ENCODE data around the gene CXCR3. TPM values are rescaled to one million over a fixed set of nuclear protein-coding genes. Genes with fewer than 3 reads are reported as not detected.
"Not testable (repeated sequence)": the region's sequence is repeated elsewhere in the genome, so short reads cannot be mapped to it uniquely, and the experiment has no call there.

CXCR3 gene
- total RNA-seq, 1 donor from 2014 or later: not detected

DNA sequence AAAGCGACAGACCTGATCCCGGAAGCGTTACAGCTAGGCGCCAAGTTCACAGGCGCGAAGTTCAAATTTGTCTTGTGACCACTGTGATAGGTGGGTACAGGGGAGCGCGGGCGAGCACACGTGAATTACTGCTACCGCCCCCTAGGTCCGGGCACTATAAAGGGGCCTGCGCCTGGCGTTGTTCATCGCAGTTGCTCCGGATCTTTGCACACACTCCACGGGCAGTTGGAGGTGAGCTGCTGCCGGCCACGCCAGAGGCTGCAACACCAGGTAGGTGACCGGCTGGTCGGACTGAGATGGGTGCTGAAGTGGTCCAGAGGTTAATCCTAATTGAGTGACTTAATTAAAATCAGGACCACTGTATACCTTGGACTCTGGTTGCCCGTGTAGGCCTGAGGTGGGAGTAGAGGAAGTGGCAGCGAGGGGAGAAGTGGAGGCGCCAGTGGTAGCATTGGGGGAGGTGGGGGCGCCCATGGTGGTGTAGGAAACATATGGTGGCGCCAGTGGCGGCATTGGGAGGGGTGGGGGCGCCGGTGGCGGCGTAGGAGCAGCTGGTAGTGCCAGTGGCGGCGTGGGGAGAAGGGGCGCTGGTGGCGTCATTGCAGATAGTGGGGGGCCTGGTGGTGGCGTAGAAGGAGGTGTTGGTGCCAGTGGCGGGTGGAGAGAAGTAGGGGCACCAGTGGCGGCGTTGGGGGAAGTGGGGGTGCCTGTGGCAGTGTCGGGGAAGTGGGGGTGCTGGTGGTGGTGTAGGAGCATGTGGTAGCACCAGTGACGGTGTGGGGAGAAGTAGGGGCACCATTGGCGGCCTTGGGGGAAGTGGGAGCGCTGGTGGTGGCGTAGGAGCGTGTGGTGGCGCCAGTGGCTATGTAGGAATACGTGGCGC lies 39.8 kb downstream of the CXCR3 start, which contains the start of gene GCNA:
Gene GCNA (plus strand): TSS at position 185 of the 883 bp plus-strand sequence. CDS start 2,385 bp downstream, outside the sequence.
- H3K27ac Mint-ChIP-seq (ENCODE audit: unreplicated experiment): peak within 1 kb of the TSS; percentile 41
- H3K4me3 Mint-ChIP-seq (ENCODE audit: unreplicated experiment): no peak within 1 kb of the TSS
- H4K20me1 ChIP-seq (ENCODE audit: insufficient read depth, low read length): peaks cover 9% of the 10 kb centered on the region
- H3K27ac ChIP-seq (ENCODE audit: low read depth, low read length): no peak within 1 kb of the TSS
- H3K9me3 ChIP-seq (ENCODE audit: insufficient read depth, low read depth, low read length): no peaks in the 10 kb centered on the region
- no peaks in the 10 kb centered on the region for H3K27me3 Mint-ChIP-seq (ENCODE audit: low read depth, unreplicated experiment)
- no peak within 1 kb of the TSS for H3K9ac ChIP-seq (ENCODE audit: low read length)
- H3K27me3 ChIP-seq (ENCODE audit: insufficient read depth, low read length): no peaks in the 10 kb centered on the region
- H3K4me1 ChIP-seq (ENCODE audit: insufficient read depth, low read length): peaks cover 4% of the 10 kb centered on the region
- no peaks in the 10 kb centered on the region for H3K79me2 ChIP-seq (ENCODE audit: insufficient read depth, low read length)
- no peak within 1 kb of the TSS for H3K4me2 ChIP-seq (ENCODE audit: low read length)
- no peak for TF ChIP-seq CTCF (IDR thresholded peaks at IDR 0.05; ENCODE audit: insufficient read depth, low read depth, low read length)
- no peak for TF ChIP-seq EZH2 (IDR thresholded peaks at IDR 0.05; ENCODE audit: insufficient read depth, low read length)
- H3K36me3 ChIP-seq (ENCODE audit: insufficient read depth, low read length): peaks cover 14% of the 10 kb centered on the region
- FAIRE-seq: no peak
- no peak within 1 kb of the TSS for H3K4me3 ChIP-seq (ENCODE audit: insufficient read depth, low read depth, low read length)
- DNase-seq (ENCODE audit: low read depth): no peak
- H3K36me3 Mint-ChIP-seq (ENCODE audit: low read depth, unreplicated experiment): peaks cover 7% of the 10 kb centered on the region
- H3K9me3 Mint-ChIP-seq (ENCODE audit: unreplicated experiment): no peaks in the 10 kb centered on the region
- H2AFZ ChIP-seq (ENCODE audit: low read depth, low read length): no peak within 1 kb of the TSS
- peaks cover 6% of the 10 kb centered on the region for H3K4me1 Mint-ChIP-seq (ENCODE audit: low read depth, unreplicated experiment)

DNA sequence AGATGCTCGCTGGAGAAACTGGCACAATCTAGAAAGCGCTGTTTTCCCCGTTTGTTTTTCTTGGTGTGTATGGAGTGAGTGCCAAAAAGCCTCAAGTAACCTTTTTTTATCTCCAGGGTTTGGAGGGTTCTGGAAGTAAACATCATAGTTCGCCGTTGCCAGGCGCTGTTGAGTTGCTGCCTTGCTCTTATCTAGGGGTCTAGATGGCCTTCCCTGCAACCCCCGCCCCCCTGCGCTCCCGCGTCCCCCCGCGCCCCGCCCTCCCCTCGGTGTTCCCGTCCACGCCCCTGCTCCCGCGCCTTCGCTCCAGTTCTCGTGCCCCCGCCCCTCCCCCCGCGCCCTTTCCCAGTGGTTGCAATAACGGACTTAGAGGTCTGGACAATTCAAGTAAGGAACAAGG lies 40.6 kb downstream of the CXCR3 start:
- FAIRE-seq: no peak
- Histone ChIP-seq H3K4me3 (ENCODE audit: insufficient read depth, low read depth, low read length) (no peak overlapping the region), H3K36me3 (ENCODE audit: insufficient read depth, low read length) (peaks cover 20% of the 10 kb centered on the region), H3K79me2 (ENCODE audit: insufficient read depth, low read length) (no peaks in the 10 kb centered on the region), H3K9me3 (ENCODE audit: insufficient read depth, low read depth, low read length) (no peaks in the 10 kb centered on the region), H3K9ac (ENCODE audit: low read length) (no peak overlapping the region), H3K4me2 (ENCODE audit: low read length) (no peak overlapping the region), H3K27me3 (ENCODE audit: insufficient read depth, low read length) (no peaks in the 10 kb centered on the region), H2AFZ (ENCODE audit: low read depth, low read length) (no peak overlapping the region), H3K4me1 (ENCODE audit: insufficient read depth, low read length) (peaks cover 5% of the 10 kb centered on the region), H4K20me1 (ENCODE audit: insufficient read depth, low read length) (peaks cover 13% of the 10 kb centered on the region), H3K27ac (ENCODE audit: low read depth, low read length) (no peak overlapping the region)
- H3K27ac Mint-ChIP-seq (ENCODE audit: unreplicated experiment): no peak overlapping the region
- no peak for DNase-seq (ENCODE audit: low read depth)
- TF ChIP-seq CTCF (IDR thresholded peaks at IDR 0.05; ENCODE audit: insufficient read depth, low read depth, low read length) (no peak), EZH2 (IDR thresholded peaks at IDR 0.05; ENCODE audit: insufficient read depth, low read length) (no peak)
- H3K4me3 Mint-ChIP-seq (ENCODE audit: unreplicated experiment): no peak overlapping the region
- H3K36me3 Mint-ChIP-seq (ENCODE audit: low read depth, unreplicated experiment): peaks cover 6% of the 10 kb centered on the region
- no peaks in the 10 kb centered on the region for H3K9me3 Mint-ChIP-seq (ENCODE audit: unreplicated experiment)
- no peaks in the 10 kb centered on the region for H3K27me3 Mint-ChIP-seq (ENCODE audit: low read depth, unreplicated experiment)
- H3K4me1 Mint-ChIP-seq (ENCODE audit: low read depth, unreplicated experiment): peaks cover 6% of the 10 kb centered on the region

GRCh38 chrX:71573590-71573989 lies 44.7 kb downstream of the CXCR3 start:
- Histone ChIP-seq H4K20me1 (ENCODE audit: insufficient read depth, low read length) (peaks cover 13% of the 10 kb centered on the region), H3K79me2 (ENCODE audit: insufficient read depth, low read length) (no peaks in the 10 kb centered on the region), H3K36me3 (ENCODE audit: insufficient read depth, low read length) (peaks cover 30% of the 10 kb centered on the region), H3K9me3 (ENCODE audit: insufficient read depth, low read depth, low read length) (no peaks in the 10 kb centered on the region), H3K4me3 (ENCODE audit: insufficient read depth, low read depth, low read length) (no peak overlapping the region), H2AFZ (ENCODE audit: low read depth, low read length) (no peak overlapping the region), H3K27ac (ENCODE audit: low read depth, low read length) (no peak overlapping the region), H3K4me2 (ENCODE audit: low read length) (no peak overlapping the region), H3K9ac (ENCODE audit: low read length) (no peak overlapping the region), H3K4me1 (ENCODE audit: insufficient read depth, low read length) (peaks cover 5% of the 10 kb centered on the region), H3K27me3 (ENCODE audit: insufficient read depth, low read length) (no peaks in the 10 kb centered on the region)
- Mint-ChIP-seq H3K9me3 (ENCODE audit: unreplicated experiment) (no peaks in the 10 kb centered on the region), H3K27me3 (ENCODE audit: low read depth, unreplicated experiment) (no peaks in the 10 kb centered on the region), H3K4me3 (ENCODE audit: unreplicated experiment) (no peak overlapping the region), H3K36me3 (ENCODE audit: low read depth, unreplicated experiment) (peaks cover 6% of the 10 kb centered on the region), H3K4me1 (ENCODE audit: low read depth, unreplicated experiment) (peaks cover 3% of the 10 kb centered on the region), H3K27ac (ENCODE audit: unreplicated experiment) (no peak overlapping the region)
- TF ChIP-seq EZH2 (IDR thresholded peaks at IDR 0.05; ENCODE audit: insufficient read depth, low read length) (no peak), CTCF (IDR thresholded peaks at IDR 0.05; ENCODE audit: insufficient read depth, low read depth, low read length) (no peak)
- FAIRE-seq (no peak), DNase-seq (ENCODE audit: low read depth) (no peak)

DNA sequence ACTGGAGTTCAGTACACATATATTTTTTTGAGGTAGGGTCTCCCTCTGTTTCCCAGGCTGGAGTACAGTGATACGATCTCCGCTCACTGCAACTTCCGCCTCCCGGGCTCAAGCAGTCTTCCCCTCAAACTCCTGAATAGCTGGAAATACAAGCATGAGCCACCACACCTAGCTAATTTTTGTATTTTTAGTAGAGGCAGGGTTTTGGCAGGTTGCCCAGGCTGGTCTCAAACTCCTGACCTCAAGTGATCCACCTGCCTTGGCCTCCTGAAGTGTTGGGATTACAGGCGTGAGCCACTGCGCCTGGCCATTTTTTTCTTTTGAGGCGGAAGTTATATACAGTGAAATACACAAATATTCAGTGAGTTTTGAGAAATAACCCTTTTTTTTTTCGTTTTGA lies 46.9 kb downstream of the CXCR3 start:
- not testable (repeated sequence) for H3K27me3 ChIP-seq (ENCODE audit: insufficient read depth, low read length); H3K27ac Mint-ChIP-seq (ENCODE audit: unreplicated experiment); H3K9me3 Mint-ChIP-seq (ENCODE audit: unreplicated experiment); H3K4me1 Mint-ChIP-seq (ENCODE audit: low read depth, unreplicated experiment); H3K9ac ChIP-seq (ENCODE audit: low read length); H2AFZ ChIP-seq (ENCODE audit: low read depth, low read length); H3K4me1 ChIP-seq (ENCODE audit: insufficient read depth, low read length); H3K4me3 ChIP-seq (ENCODE audit: insufficient read depth, low read depth, low read length); DNase-seq (ENCODE audit: low read depth); H3K27ac ChIP-seq (ENCODE audit: low read depth, low read length); H3K4me2 ChIP-seq (ENCODE audit: low read length); H3K9me3 ChIP-seq (ENCODE audit: insufficient read depth, low read depth, low read length); H3K27me3 Mint-ChIP-seq (ENCODE audit: low read depth, unreplicated experiment); H3K4me3 Mint-ChIP-seq (ENCODE audit: unreplicated experiment); H3K79me2 ChIP-seq (ENCODE audit: insufficient read depth, low read length); FAIRE-seq; H3K36me3 Mint-ChIP-seq (ENCODE audit: low read depth, unreplicated experiment)
- Histone ChIP-seq H4K20me1 (ENCODE audit: insufficient read depth, low read length) (peaks cover 13% of the 10 kb centered on the region), H3K36me3 (ENCODE audit: insufficient read depth, low read length) (peaks cover 44% of the 10 kb centered on the region)

Measured in astrocyte (in vitro differentiated cells and primary cell).